ENCODE results near the gene MYH14.

Gene MYH14

GRCh38 chr19:50191216-50191615, 12.2 kb upstream of the MYH14 start:
- DNase-seq (ENCODE audit: low read depth) = no peak
- TF ChIP-seq CTCF (IDR thresholded peaks at IDR 0.05; ENCODE audit: insufficient read depth, low read depth, low read length, missing control alignments) = no peak
- no peak overlapping the region for H3K4me3 ChIP-seq (ENCODE audit: low read length)

- no peak for DNase-seq (ENCODE audit: low read depth)
- TF ChIP-seq CTCF (IDR thresholded peaks at IDR 0.05; ENCODE audit: insufficient read depth, low read depth, low read length, missing control alignments) = no peak
- no peak overlapping the region for H3K4me3 ChIP-seq (ENCODE audit: low read length)
These were observed 10.8 kb upstream of the MYH14 start for GRCh38 chr19:50192463-50193211.

- DNase-seq (ENCODE audit: low read depth) = no peak
- no peak overlapping the region for H3K4me3 ChIP-seq (ENCODE audit: low read length)
- TF ChIP-seq CTCF (IDR thresholded peaks at IDR 0.05; ENCODE audit: insufficient read depth, low read depth, low read length, missing control alignments) = no peak
These were observed 8.2 kb upstream of the MYH14 start for GRCh38 chr19:50195224-50195623.

GRCh38 chr19:50196322-50196932, 7.0 kb upstream of the MYH14 start:
- TF ChIP-seq CTCF (IDR thresholded peaks at IDR 0.05; ENCODE audit: insufficient read depth, low read depth, low read length, missing control alignments) = no peak
- H3K4me3 ChIP-seq (ENCODE audit: low read length) = no peak overlapping the region
- no peak for DNase-seq (ENCODE audit: low read depth)

GRCh38 chr19:50197348-50197747, 6.1 kb upstream of the MYH14 start:
- H3K4me3 ChIP-seq (ENCODE audit: low read length) = no peak overlapping the region
- DNase-seq (ENCODE audit: low read depth) = no peak
- no peak for TF ChIP-seq CTCF (IDR thresholded peaks at IDR 0.05; ENCODE audit: insufficient read depth, low read depth, low read length, missing control alignments)

GRCh38 chr19:50198431-50199258, 4.8 kb upstream of the MYH14 start:
- no peak for DNase-seq (ENCODE audit: low read depth)
- TF ChIP-seq CTCF (IDR thresholded peaks at IDR 0.05; ENCODE audit: insufficient read depth, low read depth, low read length, missing control alignments) = no peak
- H3K4me3 ChIP-seq (ENCODE audit: low read length) = no peak overlapping the region
